Fibroblast of lung (primary cell): ENCODE results near the gene CSAG1. TPM values are rescaled to one million over a fixed set of nuclear protein-coding genes. Genes with fewer than 3 reads are reported as not detected.
"Not testable (repeated sequence)": the region's sequence is repeated elsewhere in the genome, so short reads cannot be mapped to it uniquely, and the experiment has no call there.

Experiments
- DNase-seq, 2 donors: peaks; one replicate each; pipeline versions ENCODE4 v3.0.0 to v3.0.0-alpha.2; 2010; ENCODE audit warnings: low read depth in 2 of 2
- H2AFZ ChIP-seq: 2 replicates; pipeline ENCODE4 v1.5.1; 2012; ENCODE audit warnings: low read length, control low read depth, inconsistent platforms
- H3K27ac ChIP-seq: 2 replicates; pipeline ENCODE4 v1.5.1; 2011; ENCODE audit warnings: low read length, control low read depth; ENCODE audit not compliant: insufficient read depth
- H3K27me3 ChIP-seq: 2 replicates; pipeline ENCODE4 v1.5.1; 2011; ENCODE audit warnings: mild to moderate bottlenecking, low read length; ENCODE audit not compliant: control insufficient read depth, insufficient read depth
- H3K36me3 ChIP-seq: 2 replicates; pipeline ENCODE4 v1.5.1; 2011; ENCODE audit warnings: low read length; ENCODE audit not compliant: control insufficient read depth, insufficient read depth
- H3K4me1 ChIP-seq: 2 replicates; pipeline ENCODE4 v1.5.1; 2011; ENCODE audit warnings: low read length; ENCODE audit not compliant: control insufficient read depth, insufficient read depth; ENCODE audit errors: extremely low read depth
- H3K4me2 ChIP-seq: 2 replicates; pipeline ENCODE4 v1.5.1; 2011; ENCODE audit warnings: low read length, control low read depth; ENCODE audit not compliant: insufficient read depth; ENCODE audit errors: extremely low read depth
- H3K4me3 ChIP-seq, 4 experiments: fragments of 200-600 bp in 1 of 4; sonication (generic) in 1 of 4; replicated peaks in 1 of 4; 2 replicates each; pipeline ENCODE4 v1.5.1; 2011 to 2016; ENCODE audit warnings: low read length in 4 of 4, low read depth in 3 of 4, mild to moderate bottlenecking in 3 of 4, control low read depth in 2 of 4, inconsistent platforms in 1 of 4, mixed read lengths in 1 of 4; ENCODE audit not compliant: insufficient read depth in 1 of 4; ENCODE audit errors: control extremely low read depth in 1 of 4
- H3K79me2 ChIP-seq: 2 replicates; pipeline ENCODE4 v1.5.1; 2012; ENCODE audit warnings: mild to moderate bottlenecking, low read length, inconsistent platforms; ENCODE audit not compliant: control insufficient read depth, insufficient read depth
- H3K9ac ChIP-seq: 2 replicates; pipeline ENCODE4 v1.5.1; 2011; ENCODE audit warnings: mild to moderate bottlenecking, low read length, control low read depth; ENCODE audit not compliant: insufficient read depth
- H3K9me3 ChIP-seq: 2 replicates; pipeline ENCODE4 v1.5.1; 2012; ENCODE audit warnings: low read depth, low read length; ENCODE audit not compliant: control insufficient read depth, insufficient read depth
- H4K20me1 ChIP-seq: 2 replicates; pipeline ENCODE4 v1.5.1; 2011; ENCODE audit warnings: low read length; ENCODE audit not compliant: control insufficient read depth, insufficient read depth; ENCODE audit errors: extremely low read depth
- CTCF ChIP-seq, 2 donors: IDR thresholded peaks in 1 of 2; conservative IDR thresholded peaks in 1 of 2; 1 replicate in 1 of 2; 2 replicates in 1 of 2; pipeline ENCODE4 v1.5.1; 2011 to 2012; ENCODE audit warnings: low read length in 2 of 2, control low read depth in 1 of 2, inconsistent platforms in 1 of 2, low read depth in 1 of 2, mild to moderate bottlenecking in 1 of 2
- EZH2 ChIP-seq: IDR thresholded peaks from 2 replicates; pipeline ENCODE4 v1.5.1; 2012; ENCODE audit warnings: low read length, control low read depth, mild to moderate bottlenecking; ENCODE audit errors: missing control alignments
- polyA minus RNA-seq: library from RNA; depleted of rRNA, polyadenylated mRNA; stranded (reverse); fragments of >200 nt; gene quantifications from 2 replicates; pipeline ENCODE4 v1.2.3, GENCODE V29; 2011; ENCODE audit warnings: low replicate concordance
- polyA plus RNA-seq, 2 donors: library from polyadenylated mRNA; depleted of rRNA in 1 of 2; stranded (reverse) in 1 of 2; unstranded in 1 of 2; fragments of >200 nt; gene quantifications; 2 replicates each; pipeline ENCODE4 v1.2.1, GENCODE V29; 2011 to 2012; ENCODE audit warnings: missing spikeins in 1 of 2
- total RNA-seq: library from RNA; depleted of rRNA; stranded (reverse); fragments of >200 nt; gene quantifications from 2 replicates; pipeline ENCODE4 v1.2.1, GENCODE V29; 2014

The CSAG1 gene
- not detected in 2 replicates for total RNA-seq
- polyA plus RNA-seq: not detected in 2 replicates
- polyA plus RNA-seq (2012): not detected in 2 replicates
- polyA minus RNA-seq: not detected in 2 replicates

GRCh38 chrX:152733261-152733975, at the start of gene CSAG1, which contains the start of gene MAGEA12:
CSAG1 (minus strand) TSS chrX:152733721; CDS start chrX:152732460, 1,261 bp downstream.
MAGEA12 (plus strand) TSS chrX:152733757; CDS start chrX:152736162, 2,405 bp downstream.
- no peaks in the 10 kb centered on the region for H3K9me3 ChIP-seq
- no peaks in the 10 kb centered on the region for H3K4me1 ChIP-seq
- no peak within 1 kb of the TSS for H3K27ac ChIP-seq
- H3K4me2 ChIP-seq: no peak within 1 kb of the TSS
- no peak within 1 kb of the TSS for H3K9ac ChIP-seq
- no peaks in the 10 kb centered on the region for H3K79me2 ChIP-seq
- H4K20me1 ChIP-seq: no peaks in the 10 kb centered on the region
- no peak within 1 kb of the TSS for H2AFZ ChIP-seq
- no peak for DNase-seq
- no peaks in the 10 kb centered on the region for H3K36me3 ChIP-seq
- TF ChIP-seq CTCF (conservative IDR thresholded peaks at IDR 0.05 in 1 of 2, IDR thresholded peaks at IDR 0.05 in 1 of 2; ENCODE audit: low read depth in 1 of 2, low read length in 2 of 2) (no peak), EZH2 (no peak)
- no peaks in the 10 kb centered on the region for H3K27me3 ChIP-seq
- no peak within 1 kb of the TSS for H3K4me3 ChIP-seq

GRCh38 chrX:152769549-152770289, 36.2 kb upstream of the CSAG1 start, which contains the start of gene MAGEA6:
MAGEA6 (minus strand) TSS chrX:152769689; CDS start chrX:152767650, 2,039 bp downstream.
- H3K79me2 ChIP-seq, DNase-seq, H3K4me1 ChIP-seq, H4K20me1 ChIP-seq, H3K9me3 ChIP-seq, H3K4me3 ChIP-seq, H3K4me2 ChIP-seq, H3K27ac ChIP-seq, H3K36me3 ChIP-seq, H3K27me3 ChIP-seq, H2AFZ ChIP-seq, H3K9ac ChIP-seq: not testable (repeated sequence)

GRCh38 chrX:152766562-152766961, 33.0 kb upstream of the CSAG1 start:
- H3K27ac ChIP-seq, H3K36me3 ChIP-seq, H3K4me1 ChIP-seq: not testable (repeated sequence)

GRCh38 chrX:152761582-152761981, 28.1 kb upstream of the CSAG1 start:
- H3K4me1 ChIP-seq, H3K4me2 ChIP-seq, H3K27ac ChIP-seq, H2AFZ ChIP-seq, H4K20me1 ChIP-seq, H3K36me3 ChIP-seq, H3K4me3 ChIP-seq, H3K9ac ChIP-seq, DNase-seq, H3K27me3 ChIP-seq, H3K9me3 ChIP-seq, H3K79me2 ChIP-seq: not testable (repeated sequence)

More at GRCh38 chrX:152766562-152766961, 33.0 kb upstream of the CSAG1 start:
- not testable (repeated sequence) for DNase-seq, H3K9me3 ChIP-seq, H3K79me2 ChIP-seq, H3K9ac ChIP-seq, H4K20me1 ChIP-seq, H2AFZ ChIP-seq, H3K4me3 ChIP-seq, H3K27me3 ChIP-seq, H3K4me2 ChIP-seq

- H3K4me2 ChIP-seq, H3K9ac ChIP-seq, H3K27me3 ChIP-seq, DNase-seq, H3K9me3 ChIP-seq, H3K27ac ChIP-seq, H3K79me2 ChIP-seq, H4K20me1 ChIP-seq, H3K4me1 ChIP-seq, H2AFZ ChIP-seq, H3K4me3 ChIP-seq, H3K36me3 ChIP-seq: not testable (repeated sequence)
Measured at GRCh38 chrX:152759544-152759943, 26.0 kb upstream of the CSAG1 start.
